HEK293 (cell line): Measurements from ENCODE around the gene DNAH12.

Source experiments
- CTCF ChIA-PET: fragments of 350-600 bp; formaldehyde crosslinking; extraction: SDS; loops from one replicate; lab custom pipeline; 2021; ENCODE audit warnings: antibody characterized with exemption; lab: Yijun Ruan, JAX
- POLR2A ChIA-PET: fragments of 300-600 bp; formaldehyde crosslinking; extraction: SDS; loops from one replicate; lab custom pipeline; 2020; ENCODE audit warnings: antibody characterized with exemption, inconsistent platforms; lab: Yijun Ruan, JAX
- H3K27ac ChIP-seq: fragments of 200-500 bp; sonication (Bioruptor generic); 2 replicates; pipeline ENCODE4 v1.5.1; 2014; ENCODE audit warnings: low read depth, low read length, control low read depth, inconsistent platforms; ENCODE audit errors: extremely low read depth
- H3K36me3 ChIP-seq, 2 experiments: fragments of 200-500 bp in 1 of 2; sonication (Bioruptor generic) in 1 of 2; 1 replicate in 1 of 2; 2 replicates in 1 of 2; pipeline ENCODE4 v1.5.1; 2014 to 2017; ENCODE audit warnings: inconsistent platforms in 2 of 2, low read length in 2 of 2; ENCODE audit not compliant: control insufficient read depth in 2 of 2, insufficient read depth in 1 of 2
- H3K4me1 ChIP-seq: fragments of 200-500 bp; sonication (Bioruptor generic); 2 replicates; pipeline ENCODE4 v1.5.1; 2014; ENCODE audit warnings: mild to moderate bottlenecking, low read length, inconsistent platforms; ENCODE audit not compliant: control insufficient read depth, insufficient read depth
- H3K4me3 ChIP-seq: 2 replicates; pipeline ENCODE4 v1.5.1; 2011; ENCODE audit warnings: low read depth, mild to moderate bottlenecking, control low read depth, low read length, moderate library complexity
- H3K9me3 ChIP-seq: fragments of 200-500 bp; sonication (Bioruptor generic); 2 replicates; pipeline ENCODE4 v1.5.1; 2014; ENCODE audit warnings: low read depth, low read length, inconsistent platforms; ENCODE audit not compliant: control insufficient read depth, insufficient read depth
- IKZF3 ChIP-seq: fragments of 450-650 bp; IDR thresholded peaks from 2 replicates; pipeline ENCODE4 v1.5.0; 2018; ENCODE audit warnings: missing biosample characterization, mild to moderate bottlenecking, missing genetic modification characterization, moderate library complexity
- MZF1 ChIP-seq: fragments of 450-650 bp; formaldehyde crosslinking; IDR thresholded peaks from 2 replicates; pipeline ENCODE4 v1.5.1; 2017; ENCODE audit warnings: missing biosample characterization, missing genetic modification characterization, borderline replicate concordance
- OSR2 ChIP-seq: fragments of 450-650 bp; formaldehyde crosslinking; IDR thresholded peaks from 2 replicates; pipeline ENCODE4 v1.5.1; 2016; ENCODE audit warnings: missing biosample characterization, missing genetic modification characterization
- RBAK ChIP-seq: fragments of 450-650 bp; formaldehyde crosslinking; IDR thresholded peaks from 2 replicates; pipeline ENCODE4 v1.5.1; 2016; ENCODE audit warnings: missing biosample characterization, missing genetic modification characterization
- SCRT2 ChIP-seq: fragments of 450-650 bp; formaldehyde crosslinking; IDR thresholded peaks from 2 replicates; pipeline ENCODE4 v1.5.1; 2016; ENCODE audit warnings: missing biosample characterization, missing genetic modification characterization
- ZBTB7A ChIP-seq: fragments of 450-650 bp; formaldehyde crosslinking; IDR thresholded peaks from 2 replicates; pipeline ENCODE4 v1.5.1; 2016; ENCODE audit warnings: low read depth, missing biosample characterization, missing genetic modification characterization
- ZNF146 ChIP-seq: fragments of 450-650 bp; formaldehyde crosslinking; IDR thresholded peaks from 2 replicates; pipeline ENCODE4 v1.5.1; 2016; ENCODE audit warnings: missing biosample characterization, missing genetic modification characterization
- ZNF548 ChIP-seq: fragments of 450-650 bp; formaldehyde crosslinking; IDR thresholded peaks from 2 replicates; pipeline ENCODE4 v1.5.1; 2016; ENCODE audit warnings: missing biosample characterization, missing genetic modification characterization
- ZSCAN23 ChIP-seq: fragments of 450-650 bp; formaldehyde crosslinking; IDR thresholded peaks from 2 replicates; pipeline ENCODE4 v1.5.1; 2016; ENCODE audit warnings: missing biosample characterization, missing genetic modification characterization
- TF ChIP-seq, protein P1 (sequence below): fragments of 450-650 bp; formaldehyde crosslinking; optimal IDR thresholded peaks from 2 replicates; pipeline ENCODE3; 2016; ENCODE audit warnings: missing biosample characterization, mild to moderate bottlenecking, missing genetic modification characterization
- TF ChIP-seq, protein P2 (sequence below): fragments of 450-650 bp; formaldehyde crosslinking; IDR thresholded peaks from 2 replicates; pipeline ENCODE4 v1.5.1; 2017; ENCODE audit warnings: missing biosample characterization, missing genetic modification characterization
- TF ChIP-seq, protein P3 (sequence below): fragments of 450-650 bp; formaldehyde crosslinking; IDR thresholded peaks from 2 replicates; pipeline ENCODE4 v1.5.1; 2017; ENCODE audit warnings: missing biosample characterization, missing genetic modification characterization

DNAH12 gene

DNA sequence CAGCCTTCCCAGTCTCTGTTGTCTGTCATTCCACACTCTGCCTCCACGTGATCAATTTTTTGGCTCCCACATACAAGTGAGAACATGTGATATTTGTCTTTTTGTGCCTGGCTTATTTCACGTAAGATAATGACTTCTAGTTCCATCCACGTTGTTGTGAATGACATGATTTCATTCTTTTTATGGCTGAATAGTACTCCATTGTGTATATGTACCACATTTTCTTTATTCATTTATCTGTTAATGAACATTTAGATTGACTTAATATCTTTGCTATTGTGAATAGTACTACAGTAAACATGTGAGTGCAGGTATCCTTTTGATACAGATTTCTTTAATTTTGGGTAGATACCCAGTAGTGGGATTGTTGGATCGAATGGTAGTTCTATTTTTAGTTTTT lies 283.0 kb downstream of the DNAH12 start:
- Histone ChIP-seq H3K9me3 (no peaks in the 10 kb centered on the region), H3K27ac (no peak overlapping the region), H3K36me3 (peaks cover 58 to 86% of the 10 kb centered on the region in 2 experiments), H3K4me1 (no peaks in the 10 kb centered on the region), H3K4me3 (no peak overlapping the region)
- peak; percentile 66; the same call in 1 of the 2 replicates for TF ChIP-seq ZNF146 (tag by site-specific recombination)
- TF ChIP-seq, protein P1, sequence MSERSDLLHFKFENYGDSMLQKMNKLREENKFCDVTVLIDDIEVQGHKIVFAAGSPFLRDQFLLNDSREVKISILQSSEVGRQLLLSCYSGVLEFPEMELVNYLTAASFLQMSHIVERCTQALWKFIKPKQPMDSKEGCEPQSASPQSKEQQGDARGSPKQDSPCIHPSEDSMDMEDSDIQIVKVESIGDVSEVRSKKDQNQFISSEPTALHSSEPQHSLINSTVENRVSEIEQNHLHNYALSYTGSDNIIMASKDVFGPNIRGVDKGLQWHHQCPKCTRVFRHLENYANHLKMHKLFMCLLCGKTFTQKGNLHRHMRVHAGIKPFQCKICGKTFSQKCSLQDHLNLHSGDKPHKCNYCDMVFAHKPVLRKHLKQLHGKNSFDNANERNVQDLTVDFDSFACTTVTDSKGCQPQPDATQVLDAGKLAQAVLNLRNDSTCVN (tag by site-specific recombination) = no peak
- ChIA-PET POLR2A (no interaction called here), CTCF (no interaction called here)

- TF ChIP-seq, protein P2, sequence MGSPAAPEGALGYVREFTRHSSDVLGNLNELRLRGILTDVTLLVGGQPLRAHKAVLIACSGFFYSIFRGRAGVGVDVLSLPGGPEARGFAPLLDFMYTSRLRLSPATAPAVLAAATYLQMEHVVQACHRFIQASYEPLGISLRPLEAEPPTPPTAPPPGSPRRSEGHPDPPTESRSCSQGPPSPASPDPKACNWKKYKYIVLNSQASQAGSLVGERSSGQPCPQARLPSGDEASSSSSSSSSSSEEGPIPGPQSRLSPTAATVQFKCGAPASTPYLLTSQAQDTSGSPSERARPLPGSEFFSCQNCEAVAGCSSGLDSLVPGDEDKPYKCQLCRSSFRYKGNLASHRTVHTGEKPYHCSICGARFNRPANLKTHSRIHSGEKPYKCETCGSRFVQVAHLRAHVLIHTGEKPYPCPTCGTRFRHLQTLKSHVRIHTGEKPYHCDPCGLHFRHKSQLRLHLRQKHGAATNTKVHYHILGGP (tag by site-specific recombination) = no peak
- TF ChIP-seq IKZF3 (no peak), RBAK (tag by site-specific recombination) (no peak)
- no peaks in the 10 kb centered on the region for H3K9me3 ChIP-seq
- H3K36me3 ChIP-seq = peaks cover 41 to 76% of the 10 kb centered on the region in 2 experiments
- ChIA-PET CTCF (interaction anchor here (0.6 kb wide), 1 partner anchor 14 kb away, joined by 4 read pairs; no protein-coding TSS in a partner anchor), POLR2A (no interaction called here)
- no peaks in the 10 kb centered on the region; the same call in 1 of the 2 replicates for H3K4me1 ChIP-seq
- no peak overlapping the region for H3K4me3 ChIP-seq
- no peak overlapping the region for H3K27ac ChIP-seq
Measured at GRCh38 chr3:57257678-57258077, 286.5 kb downstream of the DNAH12 start.

DNA sequence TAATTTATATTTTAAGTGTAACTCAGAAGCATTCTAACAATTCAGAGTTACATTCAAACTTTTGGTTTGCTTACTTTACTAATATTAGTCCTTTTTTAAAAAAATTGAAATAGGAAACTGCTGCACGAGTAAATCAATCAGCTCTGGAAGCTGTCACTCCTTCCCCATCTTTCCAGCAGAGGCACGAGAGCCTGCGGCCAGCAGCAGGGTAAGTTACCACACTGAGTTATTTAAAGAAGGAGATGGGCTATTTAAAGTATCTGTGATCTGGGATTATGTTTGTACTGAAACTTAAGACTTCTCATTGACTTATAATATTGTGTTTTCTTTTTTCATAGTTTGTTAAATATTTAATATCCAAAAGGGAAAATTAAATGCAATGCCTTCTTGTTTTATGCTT lies 287.3 kb downstream of the DNAH12 start:
- peaks cover 41 to 73% of the 10 kb centered on the region in 2 experiments for H3K36me3 ChIP-seq

GRCh38 chr3:57252404-57252803 lies 291.7 kb downstream of the DNAH12 start:
- Histone ChIP-seq H3K36me3 (peaks cover 13 to 57% of the 10 kb centered on the region in 2 experiments), H3K9me3 (no peaks in the 10 kb centered on the region), H3K27ac (no peak overlapping the region), H3K4me3 (no peak overlapping the region), H3K4me1 (peaks cover 3% of the 10 kb centered on the region)
- no peak for TF ChIP-seq SCRT2 (tag by site-specific recombination)
- TF ChIP-seq, protein P3, sequence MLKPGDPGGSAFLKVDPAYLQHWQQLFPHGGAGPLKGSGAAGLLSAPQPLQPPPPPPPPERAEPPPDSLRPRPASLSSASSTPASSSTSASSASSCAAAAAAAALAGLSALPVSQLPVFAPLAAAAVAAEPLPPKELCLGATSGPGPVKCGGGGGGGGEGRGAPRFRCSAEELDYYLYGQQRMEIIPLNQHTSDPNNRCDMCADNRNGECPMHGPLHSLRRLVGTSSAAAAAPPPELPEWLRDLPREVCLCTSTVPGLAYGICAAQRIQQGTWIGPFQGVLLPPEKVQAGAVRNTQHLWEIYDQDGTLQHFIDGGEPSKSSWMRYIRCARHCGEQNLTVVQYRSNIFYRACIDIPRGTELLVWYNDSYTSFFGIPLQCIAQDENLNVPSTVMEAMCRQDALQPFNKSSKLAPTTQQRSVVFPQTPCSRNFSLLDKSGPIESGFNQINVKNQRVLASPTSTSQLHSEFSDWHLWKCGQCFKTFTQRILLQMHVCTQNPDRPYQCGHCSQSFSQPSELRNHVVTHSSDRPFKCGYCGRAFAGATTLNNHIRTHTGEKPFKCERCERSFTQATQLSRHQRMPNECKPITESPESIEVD = 0 out of 2 replicates have a peak, but pooled peaks have one; percentile 23
- POLR2A ChIA-PET = no interaction called here
- CTCF ChIA-PET = no interaction called here

More for the DNA sequence above, 287.3 kb downstream of the DNAH12 start:
- H3K27ac ChIP-seq = no peak overlapping the region
- ChIA-PET CTCF (no interaction called here), POLR2A (no interaction called here)
- TF ChIP-seq ZBTB7A (tag by site-specific recombination) (no peak), MZF1 (no peak), ZSCAN23 (no peak), OSR2 (tag by site-specific recombination) (no peak), ZNF548 (tag by site-specific recombination) (no peak)
- H3K4me3 ChIP-seq = no peak overlapping the region
- H3K4me1 ChIP-seq = peaks cover 3% of the 10 kb centered on the region
- no peaks in the 10 kb centered on the region for H3K9me3 ChIP-seq
